DMS53 treated with DMSO at 0.1 percent for 48 hours (cell line): ENCODE measurements around the gene DDHD1.

Experiments used
- DNase-seq: peaks from one replicate; lab custom pipeline; 2025; ENCODE audit not compliant: unreplicated experiment; lab: John Stamatoyannopoulos, UW

DDHD1 gene

GRCh38 chr14:53035336-53036210 is 117.5 kb downstream of the DDHD1 start:
- DNase-seq: no peak

GRCh38 chr14:53034688-53035230 is 118.4 kb downstream of the DDHD1 start:
- no peak for DNase-seq

- no peak for DNase-seq
Observed at GRCh38 chr14:53034036-53034435, 119.1 kb downstream of the DDHD1 start.

GRCh38 chr14:53032838-53033390 is 120.2 kb downstream of the DDHD1 start:
- no peak for DNase-seq

GRCh38 chr14:53032161-53032803 is 120.8 kb downstream of the DDHD1 start:
- no peak for DNase-seq

- DNase-seq: no peak
Observed at GRCh38 chr14:53027562-53027961, 125.6 kb downstream of the DDHD1 start.

GRCh38 chr14:53027041-53027440 is 126.1 kb downstream of the DDHD1 start:
- DNase-seq: no peak

GRCh38 chr14:53023325-53023724 is 129.8 kb downstream of the DDHD1 start:
- DNase-seq: no peak

- DNase-seq: no peak
Observed at GRCh38 chr14:53022593-53022992, 130.5 kb downstream of the DDHD1 start.

- DNase-seq: no peak
Observed at GRCh38 chr14:53020193-53020932, 132.8 kb downstream of the DDHD1 start.

GRCh38 chr14:53019406-53019805 is 133.7 kb downstream of the DDHD1 start:
- no peak for DNase-seq

- DNase-seq: no peak
Observed at GRCh38 chr14:53017837-53018236, 135.3 kb downstream of the DDHD1 start.

GRCh38 chr14:53016919-53017318 is 136.2 kb downstream of the DDHD1 start:
- no peak for DNase-seq

GRCh38 chr14:53016491-53016890 is 136.6 kb downstream of the DDHD1 start:
- DNase-seq: no peak

GRCh38 chr14:53011053-53011462 is 142.1 kb downstream of the DDHD1 start:
- DNase-seq: no peak

GRCh38 chr14:53010193-53011040 is 142.7 kb downstream of the DDHD1 start:
- DNase-seq: no peak

- no peak for DNase-seq
Observed at GRCh38 chr14:53006931-53007562, 146.1 kb downstream of the DDHD1 start.

- no peak for DNase-seq
Observed at GRCh38 chr14:53004976-53005375, 148.1 kb downstream of the DDHD1 start.

- no peak for DNase-seq
Observed at GRCh38 chr14:53003776-53004175, 149.3 kb downstream of the DDHD1 start.

GRCh38 chr14:53002576-53002975 is 150.5 kb downstream of the DDHD1 start:
- no peak for DNase-seq
